CD14-positive monocyte (primary cell): ENCODE measurements around the gene SYNDIG1L. TPM values are rescaled to one million over a fixed set of nuclear protein-coding genes. Genes with fewer than 3 reads are reported as not detected.

Experiments
- DNase-seq, 3 donors: peaks; one replicate each; pipeline ENCODE4 v3.0.0-alpha.2; 2011 to 2022
- H2AFZ ChIP-seq: 2 replicates; pipeline ENCODE4 v1.6.0; 2012; ENCODE audit warnings: mild to moderate bottlenecking, low read depth, low read length, inconsistent platforms; ENCODE audit not compliant: insufficient read depth, poor library complexity, severe bottlenecking
- H3K27ac ChIP-seq, 2 donors: 1 replicate in 1 of 2; 2 replicates in 1 of 2; pipeline ENCODE4 v1.5.1; 2012 to 2013; ENCODE audit warnings: low read length in 2 of 2, control low read depth in 1 of 2, inconsistent platforms in 1 of 2, low read depth in 1 of 2, mild to moderate bottlenecking in 1 of 2
- H3K27me3 ChIP-seq, 2 donors: one replicate each; pipeline versions ENCODE4 v1.6.0 to v1.6.1; 2011 to 2013; ENCODE audit warnings: low read length in 2 of 2; ENCODE audit not compliant: control insufficient read depth in 2 of 2, insufficient read depth in 2 of 2
- H3K36me3 ChIP-seq, 2 donors: replicated peaks in 1 of 2; 1 replicate in 1 of 2; 2 replicates in 1 of 2; pipeline versions ENCODE4 v1.5.1 to v1.6.1; 2012 to 2013; ENCODE audit warnings: low read length in 2 of 2, control low read depth in 1 of 2, inconsistent platforms in 1 of 2, mild to moderate bottlenecking in 1 of 2; ENCODE audit not compliant: insufficient read depth in 2 of 2, control insufficient read depth in 1 of 2
- H3K4me1 ChIP-seq, 2 donors: 1 replicate in 1 of 2; 2 replicates in 1 of 2; pipeline versions ENCODE4 v1.5.1 to v1.6.1; 2012 to 2013; ENCODE audit warnings: low read length in 2 of 2, control low read depth in 1 of 2, inconsistent platforms in 1 of 2, mild to moderate bottlenecking in 1 of 2, moderate library complexity in 1 of 2; ENCODE audit not compliant: insufficient read depth in 2 of 2, control insufficient read depth in 1 of 2
- H3K4me2 ChIP-seq: replicated peaks from 2 replicates; pipeline ENCODE3; 2012; ENCODE audit warnings: low read length, moderate library complexity, mild to moderate bottlenecking; ENCODE audit not compliant: poor library complexity, severe bottlenecking; ENCODE audit errors: extremely low read depth
- H3K4me3 ChIP-seq, 3 experiments: fragments of 200-600 bp in 1 of 3; sonication (generic) in 1 of 3; replicated peaks in 1 of 3; 1 replicate in 2 of 3; 2 replicates in 1 of 3; pipeline ENCODE4 v1.5.1; 2011 to 2013; ENCODE audit warnings: low read length in 3 of 3, mild to moderate bottlenecking in 3 of 3, control low read depth in 2 of 3, low read depth in 2 of 3, inconsistent platforms in 1 of 3, moderate library complexity in 1 of 3
- H3K79me2 ChIP-seq: 2 replicates; pipeline ENCODE4 v1.6.0; 2012; ENCODE audit warnings: mild to moderate bottlenecking, control low read depth, inconsistent platforms, low read length, moderate library complexity; ENCODE audit not compliant: insufficient read depth
- H3K9ac ChIP-seq: 2 replicates; pipeline ENCODE4 v1.6.0; 2017; ENCODE audit warnings: low read length, mild to moderate bottlenecking; ENCODE audit not compliant: insufficient read depth, poor library complexity, severe bottlenecking
- H3K9me3 ChIP-seq, 2 donors: replicated peaks in 1 of 2; 1 replicate in 1 of 2; 2 replicates in 1 of 2; pipeline versions ENCODE4 v1.5.1 to v1.6.1; 2012 to 2013; ENCODE audit warnings: low read length in 2 of 2, control low read depth in 1 of 2; ENCODE audit not compliant: control insufficient read depth in 1 of 2, insufficient read depth in 1 of 2
- H4K20me1 ChIP-seq: 2 replicates; pipeline ENCODE4 v1.6.0; 2012; ENCODE audit warnings: mild to moderate bottlenecking, low read length, control low read depth, moderate library complexity; ENCODE audit not compliant: insufficient read depth
- H3K27ac Mint-ChIP-seq, 7 donors: one replicate each; pipeline ENCODE4 v1.8.0; 2020; ENCODE audit warnings: mild to moderate bottlenecking in 7 of 7, mixed read lengths in 7 of 7, moderate library complexity in 6 of 7, inconsistent platforms in 2 of 7
- H3K27me3 Mint-ChIP-seq, 3 donors: one replicate each; pipeline ENCODE4 v1.8.0; 2021 to 2022; ENCODE audit warnings: low read depth in 3 of 3, mild to moderate bottlenecking in 3 of 3, mixed read lengths in 3 of 3, moderate library complexity in 3 of 3, inconsistent platforms in 1 of 3
- H3K36me3 Mint-ChIP-seq, 2 donors: one replicate each; pipeline ENCODE4 v1.8.0; 2020; ENCODE audit warnings: mixed read lengths in 2 of 2, inconsistent platforms in 1 of 2, mild to moderate bottlenecking in 1 of 2
- H3K4me1 Mint-ChIP-seq: one replicate; pipeline ENCODE4 v1.8.0; 2020; ENCODE audit warnings: mild to moderate bottlenecking, mixed read lengths
- H3K4me3 Mint-ChIP-seq, 2 donors: one replicate each; pipeline ENCODE4 v1.8.0; 2020; ENCODE audit warnings: mild to moderate bottlenecking in 2 of 2, mixed read lengths in 2 of 2, moderate library complexity in 1 of 2
- H3K9me3 Mint-ChIP-seq, 7 donors: one replicate each; pipeline ENCODE4 v1.8.0; 2020 to 2022; ENCODE audit warnings: mixed read lengths in 7 of 7, mild to moderate bottlenecking in 6 of 7, moderate library complexity in 6 of 7, inconsistent platforms in 2 of 7
- WGBS: methylation state at CpG from one replicate; pipeline ENCODE4 v1.1.5; 2013; ENCODE audit warnings: missing lambda C conversion rate; ENCODE audit not compliant: insufficient coverage; 5-methylcytosine and 5-hydroxymethylcytosine counted together
- intact Hi-C, 2 donors: fragments of 100-400 bp; cut with micrococcal nuclease; formaldehyde crosslinking; loops; one replicate each; pipeline versions ENCODE4 v1.15.0 to v1.15.1; 2023
- polyA plus RNA-seq, 3 donors: library from polyadenylated mRNA; depleted of rRNA in 1 of 3; unstranded in 2 of 3; stranded (reverse) in 1 of 3; fragments of 300-500 nt in 2 of 3; fragments of >200 nt in 1 of 3; fragmentation: Illumina TruSeq in 2 of 3; gene quantifications; 1 replicate in 2 of 3; 2 replicates in 1 of 3; pipeline ENCODE4 v1.2.3, GENCODE V29; 2012 to 2021
- TF ChIP-seq, protein P1 (sequence below): fragments of 200-600 bp; IDR thresholded peaks from one replicate; pipeline ENCODE4 v1.8.0; 2022; ENCODE audit warnings: antibody characterized with exemption, mild to moderate bottlenecking

The SYNDIG1L gene
- polyA plus RNA-seq, 3 donors = not detected

DNA sequence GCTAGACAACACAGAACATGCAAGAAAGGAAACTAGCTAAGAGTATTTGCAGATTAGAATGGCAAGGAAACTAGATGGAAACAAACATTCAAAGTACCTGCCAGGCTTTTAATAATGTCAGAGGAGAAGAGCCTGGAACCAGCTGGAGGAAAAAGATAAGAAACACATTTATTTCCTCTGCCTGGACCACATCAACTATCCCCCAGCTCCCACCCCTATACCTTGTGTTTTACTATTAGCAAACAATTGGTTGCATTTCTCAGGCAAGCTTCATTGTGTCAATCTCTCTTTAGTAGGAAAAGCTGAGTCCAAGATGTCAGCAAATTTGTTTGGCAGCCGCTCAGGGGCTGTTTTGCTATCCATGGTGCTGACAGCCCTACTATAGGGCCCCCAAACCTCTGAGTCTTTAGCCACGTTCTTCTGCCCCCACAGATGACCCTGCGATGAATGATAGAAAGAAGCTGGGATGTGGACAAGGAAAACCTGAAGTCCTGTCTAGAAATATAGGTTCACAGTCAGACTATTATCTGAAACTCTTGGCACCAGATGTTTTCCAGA lies 11.6 kb upstream of the SYNDIG1L start:
- no peak overlapping the region for H3K4me2 ChIP-seq
- WGBS = 0% methylated on average over 1 of the region's 3 CpGs
- no peak for DNase-seq

DNA sequence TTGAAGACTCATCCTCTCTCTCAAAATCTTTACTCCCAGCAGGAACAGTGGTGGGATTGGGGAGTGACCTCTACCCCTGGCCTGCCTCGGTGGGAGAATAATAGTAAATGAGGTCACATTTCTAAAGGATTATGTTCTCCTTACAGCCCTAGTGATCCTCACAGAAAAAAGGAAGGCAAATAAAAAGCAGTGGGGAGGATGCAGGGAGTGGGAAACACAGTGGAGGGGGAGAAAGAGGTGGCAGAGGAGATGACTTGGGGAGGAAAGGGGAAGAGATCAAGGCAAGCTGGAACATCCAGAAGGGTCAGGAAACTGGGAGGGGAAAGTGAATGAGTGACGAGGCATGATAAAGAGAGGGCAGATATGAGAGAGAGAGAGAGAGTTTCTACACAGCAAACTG lies 8.3 kb upstream of the SYNDIG1L start:
- H3K4me3 Mint-ChIP-seq = peak overlapping the region in 1 of 2 donors; percentile 3
- H3K4me2 ChIP-seq = no peak overlapping the region
- intact Hi-C loops = no loop called here

More for the DNA sequence above, 11.6 kb upstream of the SYNDIG1L start:
- Mint-ChIP-seq H3K27me3 (peaks cover 5 to 13% (median 9%) of the 10 kb centered on the region in 3 donors), H3K4me1 (no peaks in the 10 kb centered on the region), H3K4me3 (no peak overlapping the region), H3K36me3 (no peaks in the 10 kb centered on the region), H3K27ac (no peak overlapping the region), H3K9me3 (no peaks in the 10 kb centered on the region)
- H3K9me3 ChIP-seq = no peaks in the 10 kb centered on the region
- H2AFZ ChIP-seq = no peak overlapping the region
- H3K79me2 ChIP-seq = no peaks in the 10 kb centered on the region
- H3K4me3 ChIP-seq = no peak overlapping the region
- H3K9ac ChIP-seq = no peak overlapping the region
- no peaks in the 10 kb centered on the region for H4K20me1 ChIP-seq
- no peak overlapping the region for H3K27ac ChIP-seq
- intact Hi-C loops = no loop called here
- TF ChIP-seq, protein P1, sequence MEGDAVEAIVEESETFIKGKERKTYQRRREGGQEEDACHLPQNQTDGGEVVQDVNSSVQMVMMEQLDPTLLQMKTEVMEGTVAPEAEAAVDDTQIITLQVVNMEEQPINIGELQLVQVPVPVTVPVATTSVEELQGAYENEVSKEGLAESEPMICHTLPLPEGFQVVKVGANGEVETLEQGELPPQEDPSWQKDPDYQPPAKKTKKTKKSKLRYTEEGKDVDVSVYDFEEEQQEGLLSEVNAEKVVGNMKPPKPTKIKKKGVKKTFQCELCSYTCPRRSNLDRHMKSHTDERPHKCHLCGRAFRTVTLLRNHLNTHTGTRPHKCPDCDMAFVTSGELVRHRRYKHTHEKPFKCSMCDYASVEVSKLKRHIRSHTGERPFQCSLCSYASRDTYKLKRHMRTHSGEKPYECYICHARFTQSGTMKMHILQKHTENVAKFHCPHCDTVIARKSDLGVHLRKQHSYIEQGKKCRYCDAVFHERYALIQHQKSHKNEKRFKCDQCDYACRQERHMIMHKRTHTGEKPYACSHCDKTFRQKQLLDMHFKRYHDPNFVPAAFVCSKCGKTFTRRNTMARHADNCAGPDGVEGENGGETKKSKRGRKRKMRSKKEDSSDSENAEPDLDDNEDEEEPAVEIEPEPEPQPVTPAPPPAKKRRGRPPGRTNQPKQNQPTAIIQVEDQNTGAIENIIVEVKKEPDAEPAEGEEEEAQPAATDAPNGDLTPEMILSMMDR = no peak
- no peaks in the 10 kb centered on the region for H3K4me1 ChIP-seq
- H3K36me3 ChIP-seq = no peaks in the 10 kb centered on the region
- H3K27me3 ChIP-seq = peaks cover 0 to 2% of the 10 kb centered on the region in 2 donors

More for the DNA sequence above, 8.3 kb upstream of the SYNDIG1L start:
- Histone ChIP-seq H3K9me3 (no peaks in the 10 kb centered on the region), H3K36me3 (no peaks in the 10 kb centered on the region), H3K27ac (no peak overlapping the region), H3K9ac (no peak overlapping the region), H3K27me3 (peaks cover 0 to 2% of the 10 kb centered on the region in 2 donors), H4K20me1 (no peaks in the 10 kb centered on the region), H3K4me3 (no peak overlapping the region), H2AFZ (no peak overlapping the region), H3K79me2 (no peaks in the 10 kb centered on the region), H3K4me1 (no peaks in the 10 kb centered on the region)
- H3K4me1 Mint-ChIP-seq = no peaks in the 10 kb centered on the region
- H3K36me3 Mint-ChIP-seq = no peaks in the 10 kb centered on the region
- no peak for DNase-seq
- H3K27me3 Mint-ChIP-seq = peaks cover 7 to 17% (median 10%) of the 10 kb centered on the region in 3 donors
- TF ChIP-seq, protein P1 = no peak
- H3K27ac Mint-ChIP-seq = no peak overlapping the region
- 57% methylated on average over 1 of the region's 2 CpGs for WGBS
- no peaks in the 10 kb centered on the region for H3K9me3 Mint-ChIP-seq
